ENCODE data around the gene CA5A.
A peak's percentile ranks its signal among the peaks of the same experiment; 100 is the strongest.
"Not testable (repeated sequence)": the region's sequence is repeated elsewhere in the genome, so short reads cannot be mapped to it uniquely, and the experiment has no call there.

Gene CA5A

GRCh38 chr16:87882436-87883019 lies 53.8 kb downstream of the CA5A start:
- Histone ChIP-seq H2AFZ (ENCODE audit: low read depth, low read length) (no peak overlapping the region; the same call in 1 of the 2 replicates), H4K20me1 (ENCODE audit: insufficient read depth, low read length) (no peaks in the 10 kb centered on the region)
- TF ChIP-seq EZH2phosphoT487 (IDR thresholded peaks at IDR 0.05; ENCODE audit: low read depth): no peak
- TF ChIP-seq CTCF (IDR thresholded peaks at IDR 0.05; ENCODE audit: low read depth, low read length): no peak

DNA sequence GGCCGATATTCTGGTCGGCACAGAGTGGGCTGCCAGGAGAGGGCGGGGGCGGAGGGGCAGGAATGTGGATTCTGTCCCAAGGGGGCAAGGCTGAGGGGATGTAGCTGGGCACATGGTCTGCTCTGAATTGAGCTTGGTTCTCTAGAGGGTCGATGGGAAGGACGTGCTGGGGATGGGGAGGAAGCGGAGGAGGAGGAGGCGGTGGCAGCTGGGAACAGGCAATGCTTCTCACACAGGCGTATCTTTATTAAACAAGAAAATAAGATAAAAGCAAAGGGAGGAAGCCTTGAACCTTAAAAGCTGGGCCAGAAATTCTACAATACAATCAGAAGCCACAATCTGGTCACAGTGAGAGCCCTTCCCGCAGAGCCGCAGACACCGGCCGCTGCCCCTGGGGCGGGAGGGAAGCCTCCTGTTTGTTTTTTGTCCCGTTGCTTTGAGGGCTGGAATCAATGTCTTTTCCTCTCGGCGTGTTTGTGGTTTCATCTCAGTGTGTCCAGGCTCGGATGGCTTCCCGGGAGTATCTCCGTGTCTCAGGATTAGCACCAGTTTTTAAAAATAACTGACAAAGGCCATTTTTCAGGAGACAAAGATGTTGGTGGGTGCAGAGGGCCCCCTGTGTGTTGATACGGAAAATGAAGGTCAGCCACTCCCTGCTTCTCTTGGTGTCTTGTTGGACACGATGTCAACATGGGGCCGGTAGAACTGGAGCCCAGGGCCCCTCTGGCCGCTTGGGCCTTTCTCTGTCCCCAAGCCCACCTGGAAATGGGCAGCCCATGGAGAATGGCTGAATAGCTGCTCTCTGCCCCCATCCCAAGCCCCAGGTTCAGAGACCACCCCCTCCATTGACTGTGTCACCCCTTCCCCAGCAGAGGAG lies 54.8 kb downstream of the CA5A start:
- Histone ChIP-seq H3K27me3 (ENCODE audit: low read depth, low read length) (peaks cover 43% of the 10 kb centered on the region), H3K9me3 (ENCODE audit: insufficient read depth, low read length) (no peaks in the 10 kb centered on the region), H3K4me3 (ENCODE audit: low read length) (no peak overlapping the region), H3K36me3 (replicated peaks; ENCODE audit: low read depth, low read length) (no peaks in the 10 kb centered on the region), H3K9ac (ENCODE audit: low read length) (no peak overlapping the region), H3K27ac (ENCODE audit: low read length) (no peak overlapping the region), H3K4me2 (ENCODE audit: low read length) (no peak overlapping the region), H4K20me1 (ENCODE audit: insufficient read depth, low read length) (no peaks in the 10 kb centered on the region), H3K4me1 (ENCODE audit: low read length) (peaks cover 33% of the 10 kb centered on the region), H3K79me2 (ENCODE audit: low read length) (no peaks in the 10 kb centered on the region), H2AFZ (ENCODE audit: low read depth, low read length) (no peak overlapping the region)
- TF ChIP-seq CTCF (IDR thresholded peaks at IDR 0.05; ENCODE audit: low read depth, low read length) (no peak), EZH2phosphoT487 (IDR thresholded peaks at IDR 0.05; ENCODE audit: low read depth) (no peak)

More at GRCh38 chr16:87882436-87883019, 53.8 kb downstream of the CA5A start:
- no peaks in the 10 kb centered on the region for H3K79me2 ChIP-seq (ENCODE audit: low read length)
- H3K36me3 ChIP-seq (replicated peaks; ENCODE audit: low read depth, low read length): no peaks in the 10 kb centered on the region
- H3K27ac ChIP-seq (ENCODE audit: low read length): no peak overlapping the region
- peak overlapping the region; percentile 45; the same call in 1 of the 2 replicates for H3K4me3 ChIP-seq (ENCODE audit: low read length)
- peaks cover 39% of the 10 kb centered on the region for H3K27me3 ChIP-seq (ENCODE audit: low read depth, low read length)
- H3K4me2 ChIP-seq (ENCODE audit: low read length): peak overlapping the region; percentile 73
- H3K4me1 ChIP-seq (ENCODE audit: low read length): peaks cover 28% of the 10 kb centered on the region
- no peak overlapping the region; the same call in 1 of the 2 replicates for H3K9ac ChIP-seq (ENCODE audit: low read length)
- H3K9me3 ChIP-seq (ENCODE audit: insufficient read depth, low read length): no peaks in the 10 kb centered on the region

DNA sequence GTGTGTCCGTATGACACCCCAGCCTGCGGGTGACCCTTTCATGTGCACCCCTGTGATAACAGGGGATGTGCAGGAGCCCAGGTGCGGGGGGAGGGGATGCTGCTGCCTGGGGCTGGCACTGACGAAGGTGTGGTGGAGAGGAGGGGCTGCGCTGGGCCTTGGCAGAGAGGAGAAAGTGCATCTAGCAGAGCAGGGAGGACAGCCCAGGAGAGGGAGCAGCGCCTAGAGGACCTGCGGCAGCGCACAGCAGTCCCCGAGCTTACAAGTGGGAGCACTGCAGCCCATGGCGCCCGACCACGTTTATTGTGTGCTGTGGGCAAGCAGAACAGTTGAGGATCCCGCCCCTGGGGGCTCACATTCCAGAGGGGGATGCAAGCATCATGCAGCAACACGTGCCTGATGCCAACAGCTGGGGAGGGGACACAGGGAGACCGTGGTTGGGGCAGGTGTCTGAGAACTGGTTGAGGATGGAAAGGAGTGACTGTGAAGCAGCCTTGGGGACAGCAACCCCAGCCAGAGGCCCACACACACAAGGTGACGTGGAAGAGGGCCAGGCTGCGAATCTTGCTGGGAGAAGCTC lies 56.1 kb downstream of the CA5A start:
- Histone ChIP-seq H3K9me3 (ENCODE audit: insufficient read depth, low read length) (no peaks in the 10 kb centered on the region), H3K79me2 (ENCODE audit: low read length) (no peaks in the 10 kb centered on the region), H2AFZ (ENCODE audit: low read depth, low read length) (no peak overlapping the region), H3K4me2 (ENCODE audit: low read length) (no peak overlapping the region), H3K4me3 (ENCODE audit: low read length) (no peak overlapping the region), H3K27me3 (ENCODE audit: low read depth, low read length) (peaks cover 53% of the 10 kb centered on the region), H3K4me1 (ENCODE audit: low read length) (peaks cover 44% of the 10 kb centered on the region), H4K20me1 (ENCODE audit: insufficient read depth, low read length) (no peaks in the 10 kb centered on the region), H3K36me3 (replicated peaks; ENCODE audit: low read depth, low read length) (no peaks in the 10 kb centered on the region), H3K27ac (ENCODE audit: low read length) (no peak overlapping the region), H3K9ac (ENCODE audit: low read length) (no peak overlapping the region)
- no peak for TF ChIP-seq CTCF (IDR thresholded peaks at IDR 0.05; ENCODE audit: low read depth, low read length)
- no peak for TF ChIP-seq EZH2phosphoT487 (IDR thresholded peaks at IDR 0.05; ENCODE audit: low read depth)

DNA sequence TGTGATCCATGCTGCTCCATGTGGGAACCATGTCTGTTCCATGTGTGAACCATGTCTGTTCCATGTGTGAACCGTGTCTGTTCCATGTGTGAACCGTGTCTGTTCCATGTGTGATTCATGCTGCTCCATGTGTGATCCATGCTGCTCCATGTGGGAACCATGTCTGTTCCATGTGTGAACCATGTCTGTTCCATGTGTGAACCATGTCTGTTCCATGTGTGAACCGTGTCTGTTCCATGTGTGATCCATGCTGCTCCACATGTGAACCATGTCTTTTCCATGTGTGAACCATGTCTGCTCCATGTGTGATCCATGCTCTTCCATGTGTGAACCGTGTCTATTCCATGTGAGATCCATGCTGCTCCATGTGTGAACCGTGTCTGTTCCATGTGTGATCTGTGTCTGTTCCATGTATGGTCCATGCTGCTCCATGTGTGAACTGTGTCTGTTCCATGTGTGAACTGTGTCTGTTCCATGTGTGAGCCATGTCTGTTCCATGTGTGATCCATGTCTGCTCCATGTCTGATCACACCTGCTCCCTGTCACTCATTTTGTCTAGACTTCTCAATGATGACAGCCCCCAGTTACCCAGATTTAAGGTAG lies 56.8 kb downstream of the CA5A start:
- not testable (repeated sequence) for H3K27ac ChIP-seq (ENCODE audit: low read length); H3K4me3 ChIP-seq (ENCODE audit: low read length); H3K36me3 ChIP-seq (replicated peaks; ENCODE audit: low read depth, low read length); H2AFZ ChIP-seq (ENCODE audit: low read depth, low read length); H3K79me2 ChIP-seq (ENCODE audit: low read length); H3K4me2 ChIP-seq (ENCODE audit: low read length); H3K9ac ChIP-seq (ENCODE audit: low read length); H3K9me3 ChIP-seq (ENCODE audit: insufficient read depth, low read length); H4K20me1 ChIP-seq (ENCODE audit: insufficient read depth, low read length)
- Histone ChIP-seq H3K4me1 (ENCODE audit: low read length) (peaks cover 51% of the 10 kb centered on the region), H3K27me3 (ENCODE audit: low read depth, low read length) (peaks cover 53% of the 10 kb centered on the region)

All from OCI-LY3 (cell line).